Sigmoid colon (tissue), 7 donors: ENCODE data around the gene CUL4A. TPM values are rescaled to one million over a fixed set of nuclear protein-coding genes. Genes with fewer than 3 reads are reported as not detected.
A peak's percentile ranks its signal among the peaks of the same experiment; 100 is the strongest.

Experiments used
- DNase-seq: peaks from one replicate; pipeline ENCODE4 v3.0.0-alpha.2; 2019
- H3K27ac ChIP-seq, 4 donors: fragments of 200-600 bp; sonication (generic); one replicate each; pipeline ENCODE4 v1.5.1; 2016 to 2019; ENCODE audit warnings: mild to moderate bottlenecking in 1 of 4
- H3K27me3 ChIP-seq, 3 donors: fragments of 200-600 bp; sonication (generic); one replicate each; pipeline ENCODE4 v1.5.1; 2019; ENCODE audit warnings: mild to moderate bottlenecking in 1 of 3
- H3K36me3 ChIP-seq, 4 donors: fragments of 200-600 bp; sonication (generic); one replicate each; pipeline ENCODE4 v1.5.1; 2016 to 2019
- H3K4me1 ChIP-seq, 4 donors: fragments of 200-600 bp; sonication (generic); one replicate each; pipeline ENCODE4 v1.5.1; 2017 to 2019
- H3K4me3 ChIP-seq, 4 donors: fragments of 200-600 bp; sonication (generic); one replicate each; pipeline ENCODE4 v1.5.1; 2017 to 2019; ENCODE audit warnings: mild to moderate bottlenecking in 2 of 4, moderate library complexity in 1 of 4
- H3K9me3 ChIP-seq, 4 donors: fragments of 200-600 bp in 3 of 4; sonication (generic) in 3 of 4; one replicate each; pipeline versions ENCODE4 v1.5.1 to v1.6.1; 2013 to 2019
- CTCF ChIP-seq, 4 experiments: fragments of 450-650 bp in 3 of 4; fragments of 200-600 bp in 1 of 4; IDR thresholded peaks; one replicate each; pipeline ENCODE4 v1.5.1; 2016 to 2019; ENCODE audit warnings: antibody characterized with exemption in 4 of 4, mild to moderate bottlenecking in 3 of 4, moderate library complexity in 2 of 4
- EP300 ChIP-seq, 4 donors: sonication (generic); formaldehyde crosslinking; IDR thresholded peaks; one replicate each; pipeline ENCODE4 v1.6.1; 2017; ENCODE audit warnings: antibody characterized with exemption in 4 of 4
- POLR2A ChIP-seq, 2 donors: fragments of 450-650 bp; IDR thresholded peaks; one replicate each; pipeline ENCODE4 v1.6.1; 2016; ENCODE audit warnings: antibody characterized with exemption in 2 of 2, mild to moderate bottlenecking in 2 of 2, moderate library complexity in 2 of 2
- POLR2AphosphoS5 ChIP-seq, 4 donors: sonication (generic); formaldehyde crosslinking; IDR thresholded peaks; one replicate each; pipeline ENCODE4 v1.6.1; 2017; ENCODE audit warnings: antibody characterized with exemption in 4 of 4
- WGBS, 2 donors: extraction: QIAGEN DNeasy Blood & Tissue Kit; methylation state at CpG; one replicate each; pipeline ENCODE4 v1.1.7; 2013; 5-methylcytosine and 5-hydroxymethylcytosine counted together
- intact Hi-C: fragments of 100-400 bp; cut with DNase I; formaldehyde crosslinking; loops from one replicate; pipeline ENCODE4 v1.15.1; 2023
- polyA plus RNA-seq, 3 donors: library from polyadenylated mRNA; stranded (reverse); fragments of 200-250 nt; gene quantifications; one replicate each; pipeline ENCODE4 v1.2.3, GENCODE V29; 2013
- total RNA-seq, 4 donors: library from RNA; depleted of rRNA; stranded (reverse); fragments of >200 nt; gene quantifications; one replicate each; pipeline ENCODE4 v1.1.0, GENCODE V29; 2016
- donor health status: healthy with polysubstance abuse.
- donor health status: Bipolar disorder and iron deficiency.
- donor health status: healthy.

The CUL4A gene
- total and polyA plus RNA-seq, 7 donors: 22.2 to 115 (median 72.6) TPM

GRCh38 chr13:113195360-113195759 is 14.1 kb upstream of the CUL4A start:
- peaks cover 21 to 99% (median 40%) of the 10 kb centered on the region in 4 donors for H3K36me3 ChIP-seq
- H3K4me1 ChIP-seq: no peaks in the 10 kb centered on the region
- H3K27ac ChIP-seq: no peak overlapping the region
- H3K4me3 ChIP-seq: no peak overlapping the region
- intact Hi-C loops: no loop called here
- WGBS, 2 donors: 74 to 89% methylated on average over 6 of the region's 6 CpGs
- no peaks in the 10 kb centered on the region for H3K9me3 ChIP-seq
- no peak for DNase-seq
- H3K27me3 ChIP-seq: no peaks in the 10 kb centered on the region
- TF ChIP-seq EP300 (IDR thresholded peaks at IDR 0.05): no peak
- TF ChIP-seq POLR2AphosphoS5 (IDR thresholded peaks at IDR 0.05): no peak
- no peak for TF ChIP-seq CTCF (IDR thresholded peaks at IDR 0.05)
- no peak for TF ChIP-seq POLR2A (IDR thresholded peaks at IDR 0.05)

- no peak for DNase-seq
- peaks cover 0 to 4% (median 2%) of the 10 kb centered on the region in 4 donors for H3K4me1 ChIP-seq
- H3K4me3 ChIP-seq: no peak overlapping the region
- no peak overlapping the region for H3K27ac ChIP-seq
- H3K36me3 ChIP-seq: peaks cover 21 to 83% (median 38%) of the 10 kb centered on the region in 4 donors
- no peaks in the 10 kb centered on the region for H3K9me3 ChIP-seq
- WGBS, 2 donors: 87 to 93% methylated on average over 9 of the region's 9 CpGs
- no peaks in the 10 kb centered on the region for H3K27me3 ChIP-seq
- TF ChIP-seq CTCF (IDR thresholded peaks at IDR 0.05) (no peak), EP300 (IDR thresholded peaks at IDR 0.05) (no peak), POLR2AphosphoS5 (IDR thresholded peaks at IDR 0.05) (no peak), POLR2A (IDR thresholded peaks at IDR 0.05) (no peak)
- intact Hi-C loops: no loop called here
Observed at GRCh38 chr13:113196970-113197737, 12.3 kb upstream of the CUL4A start.

DNA sequence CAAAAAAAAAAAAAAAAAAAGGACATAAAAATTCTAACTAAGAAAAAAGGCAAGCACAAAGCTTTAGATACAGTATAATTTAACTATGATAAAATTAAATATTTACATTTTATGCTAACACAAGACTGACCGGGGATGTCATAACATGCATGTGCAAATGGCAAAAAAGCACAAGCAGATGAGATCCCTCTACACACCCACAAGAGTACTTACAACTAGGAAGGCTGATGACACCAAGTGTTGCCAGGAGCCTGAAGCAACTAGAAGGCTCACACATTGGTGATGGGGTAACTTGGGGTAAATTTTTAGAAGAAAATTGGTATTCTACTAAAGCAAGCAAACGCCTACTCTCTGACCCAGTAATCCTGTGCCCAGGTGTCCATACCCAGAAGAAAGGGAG is 7.6 kb upstream of the CUL4A start:
- Histone ChIP-seq H3K27ac (peak overlapping the region in 1 of 4 donors; percentile 82), H3K36me3 (peaks cover 11 to 36% (median 16%) of the 10 kb centered on the region in 4 donors), H3K27me3 (no peaks in the 10 kb centered on the region), H3K4me3 (no peak overlapping the region), H3K4me1 (peaks cover 0 to 51% (median 42%) of the 10 kb centered on the region in 4 donors), H3K9me3 (no peaks in the 10 kb centered on the region)
- WGBS, 2 donors: 75 to 86% methylated on average over 2 of the region's 2 CpGs
- no peak for DNase-seq
- intact Hi-C loops: no loop called here
- no peak for TF ChIP-seq EP300 (IDR thresholded peaks at IDR 0.05)
- TF ChIP-seq POLR2AphosphoS5 (IDR thresholded peaks at IDR 0.05): no peak
- TF ChIP-seq POLR2A (IDR thresholded peaks at IDR 0.05): no peak
- TF ChIP-seq CTCF (IDR thresholded peaks at IDR 0.05): no peak

DNA sequence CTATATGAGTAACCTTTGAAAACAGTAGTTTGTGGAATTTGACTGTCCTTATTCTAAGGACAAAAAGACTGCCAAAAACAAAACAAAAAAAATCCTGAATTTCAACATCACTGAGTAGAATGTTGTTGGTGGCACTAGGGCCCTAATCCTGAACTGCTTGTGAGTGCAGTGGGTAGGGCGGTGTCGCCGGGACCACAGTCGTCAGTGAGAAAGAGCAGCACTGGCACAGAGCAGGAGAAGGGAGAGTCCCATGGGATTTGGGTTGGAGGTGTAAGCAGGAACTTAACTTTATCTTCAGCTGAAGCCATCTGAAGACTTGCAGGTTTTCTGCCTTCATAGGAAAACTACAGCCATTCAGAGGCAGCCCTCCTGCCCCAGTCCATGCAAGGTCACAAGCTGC is 6.5 kb upstream of the CUL4A start:
- Histone ChIP-seq H3K4me3 (no peak overlapping the region), H3K9me3 (no peaks in the 10 kb centered on the region), H3K4me1 (peaks cover 0 to 62% (median 53%) of the 10 kb centered on the region in 4 donors), H3K36me3 (peaks cover 1 to 25% (median 6%) of the 10 kb centered on the region in 4 donors), H3K27ac (peak overlapping the region in 2 of 4 donors; percentile 79 to 82), H3K27me3 (no peaks in the 10 kb centered on the region)
- 94% methylated on average over 4 of the region's 4 CpGs for WGBS, 2 donors
- TF ChIP-seq POLR2A (IDR thresholded peaks at IDR 0.05): no peak
- intact Hi-C loops: no loop called here
- no peak for DNase-seq

DNA sequence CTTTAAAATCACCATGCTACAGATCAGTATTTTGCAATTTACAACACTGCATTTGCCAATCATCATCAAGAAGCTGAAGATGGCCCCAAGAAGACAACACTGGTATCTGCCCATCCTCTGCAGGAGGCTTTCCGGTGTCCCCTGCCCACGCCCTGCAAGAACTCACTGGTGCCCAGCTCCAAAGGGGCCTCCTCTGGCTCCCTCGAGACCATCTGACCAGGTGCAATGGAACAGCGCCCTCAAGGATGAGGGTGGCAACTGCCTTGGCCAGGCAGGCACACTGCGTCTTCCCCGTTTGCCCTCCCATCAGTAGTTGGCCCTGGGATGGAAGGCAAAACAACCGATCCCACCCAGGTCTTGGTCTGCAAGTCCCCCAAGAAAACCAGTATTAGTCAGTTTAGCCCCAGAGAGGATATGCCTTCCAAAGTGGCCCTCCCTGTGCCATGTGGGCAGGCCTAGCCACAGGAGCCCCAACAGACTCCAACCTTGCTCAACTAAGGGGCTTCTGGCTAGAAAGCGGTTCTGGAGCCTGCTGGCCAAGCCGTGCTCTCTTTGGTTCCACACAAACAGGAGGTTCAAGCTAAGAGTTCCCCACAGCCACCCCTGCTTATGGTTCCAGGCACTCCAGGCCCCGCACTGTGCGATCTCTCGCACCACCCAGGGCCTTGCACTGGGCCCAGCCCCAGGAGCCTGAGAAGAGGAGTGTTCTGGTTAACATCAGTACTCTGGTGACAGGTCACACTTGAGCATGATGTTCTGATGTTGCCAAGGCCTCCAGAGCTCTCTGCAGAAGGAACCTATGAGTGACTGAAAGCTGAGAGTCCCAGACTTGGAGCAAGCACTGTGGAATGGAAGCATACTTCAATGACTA is 5.7 kb upstream of the CUL4A start:
- DNase-seq: peak; percentile 82
- Histone ChIP-seq H3K9me3 (no peaks in the 10 kb centered on the region), H3K4me3 (no peak overlapping the region), H3K36me3 (peaks cover 0 to 17% (median 1%) of the 10 kb centered on the region in 4 donors), H3K4me1 (peaks cover 0 to 63% (median 54%) of the 10 kb centered on the region in 4 donors), H3K27ac (peak overlapping the region in 3 of 4 donors; percentile 72 to 82 (median 79)), H3K27me3 (no peaks in the 10 kb centered on the region)
- TF ChIP-seq POLR2AphosphoS5 (IDR thresholded peaks at IDR 0.05) (peak; percentile 70 to 93 (median 90)), EP300 (IDR thresholded peaks at IDR 0.05) (peak in 2 of 4 donors; percentile 24 to 61), CTCF (IDR thresholded peaks at IDR 0.05) (no peak)
- WGBS, 2 donors: 94 to 96% methylated on average over 12 of the region's 12 CpGs
- intact Hi-C loops: no loop called here
